GM10847 (cell line): ENCODE measurements around the gene SCEL.

Experiments
- POLR2A ChIP-seq: IDR thresholded peaks from 2 replicates; pipeline ENCODE4 v1.6.1; 2011; ENCODE audit not compliant: insufficient read length; ENCODE audit errors: extremely low read depth

SCEL gene

GRCh38 chr13:77691871-77692270 is 156.4 kb downstream of the SCEL start:
- TF ChIP-seq POLR2A, result no peak

- TF ChIP-seq POLR2A, result no peak
Measured at GRCh38 chr13:77692746-77693448, 157.4 kb downstream of the SCEL start.

- no peak for TF ChIP-seq POLR2A
Measured at GRCh38 chr13:77693449-77693940, 158.0 kb downstream of the SCEL start.
